GM18867 (cell line): Measurements from ENCODE around the gene RAB7A.
"Not testable (repeated sequence)": the region's sequence is repeated elsewhere in the genome, so short reads cannot be mapped to it uniquely, and the experiment has no call there.

Experiments used
- ATAC-seq: cut with Tn5 transposase; IDR thresholded peaks from one replicate; pipeline ENCODE4 v1.9.1; 2021; ENCODE audit warnings: mild to moderate bottlenecking, moderate library complexity; ENCODE audit not compliant: unreplicated experiment

RAB7A gene

DNA sequence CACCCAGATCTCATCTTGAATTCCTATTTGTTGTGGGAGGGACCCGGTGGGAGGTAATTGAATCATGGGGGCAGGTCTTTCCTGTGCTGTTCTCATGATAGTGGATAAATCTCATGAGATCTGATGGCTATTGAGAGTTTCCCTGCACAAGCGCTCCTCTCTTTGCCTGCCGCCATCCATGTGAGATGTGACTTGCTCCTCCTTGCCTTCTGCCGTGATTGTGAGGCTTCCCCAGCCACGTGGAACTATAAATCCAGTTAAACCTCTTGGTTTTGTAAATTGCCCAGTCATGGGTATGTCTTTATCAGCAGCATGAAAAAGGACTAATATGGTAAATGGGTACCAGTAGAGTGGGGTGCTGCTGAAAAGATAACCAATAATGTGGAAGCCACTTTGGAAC lies 23.6 kb downstream of the RAB7A start:
- not testable (repeated sequence) for ATAC-seq

DNA sequence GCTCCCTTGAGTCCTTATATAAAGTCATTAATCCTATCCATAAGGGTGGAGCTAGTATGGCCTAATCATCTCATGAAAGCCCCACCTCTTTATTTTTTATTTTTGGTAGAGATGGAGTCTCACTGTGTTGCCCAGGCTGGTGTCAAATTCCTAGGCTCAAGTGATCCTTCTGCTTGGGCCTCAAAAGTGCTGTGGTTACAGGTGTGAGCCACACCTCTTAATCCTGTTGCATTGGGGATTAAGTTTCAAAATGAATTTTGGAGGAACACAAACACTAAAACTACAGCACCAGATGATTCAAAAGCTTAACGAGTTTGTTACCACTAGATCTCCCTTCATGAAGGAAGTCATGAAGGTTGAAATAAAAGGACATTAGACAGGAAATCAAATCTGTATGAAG lies 27.7 kb downstream of the RAB7A start:
- no peak for ATAC-seq

DNA sequence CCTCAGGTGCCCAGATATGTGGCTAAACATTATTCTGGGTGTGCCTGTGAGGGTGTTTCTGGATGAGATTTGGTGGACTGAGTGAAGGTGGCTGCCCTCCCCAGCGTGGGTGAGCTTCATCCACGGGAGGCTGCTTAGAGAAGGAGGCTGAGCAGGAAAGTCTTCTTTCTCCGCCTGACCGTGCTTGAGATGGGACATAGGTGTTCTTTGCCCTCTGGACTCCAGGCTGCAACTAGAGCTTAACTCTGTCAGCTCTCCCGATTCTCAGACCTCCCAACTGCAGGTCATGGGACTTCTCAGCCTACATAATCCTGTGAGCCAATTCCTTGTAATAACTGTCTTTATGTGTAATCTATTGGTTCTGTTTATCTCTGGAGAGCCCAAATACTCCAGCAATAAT lies 34.1 kb downstream of the RAB7A start:
- ATAC-seq, result no peak

DNA sequence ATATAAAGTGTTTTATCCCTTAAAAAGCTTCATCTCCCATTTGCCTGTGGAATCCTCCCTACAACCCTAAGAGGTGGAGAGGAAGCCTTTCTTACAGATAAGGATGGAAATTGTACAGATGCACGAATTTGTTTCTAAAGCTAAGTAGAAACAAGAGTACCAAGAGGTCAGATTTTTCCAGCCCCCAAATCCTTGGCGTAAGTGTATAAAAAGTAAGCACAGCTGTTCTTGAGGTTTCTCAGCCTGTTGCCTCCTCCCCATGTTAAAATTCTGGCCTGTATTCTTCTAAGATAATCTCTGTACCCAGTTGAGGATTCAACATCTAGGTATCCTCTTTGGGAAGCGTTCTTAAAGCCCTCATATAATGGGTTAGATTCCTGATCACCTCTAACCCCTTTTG lies 34.9 kb downstream of the RAB7A start:
- no peak for ATAC-seq

DNA sequence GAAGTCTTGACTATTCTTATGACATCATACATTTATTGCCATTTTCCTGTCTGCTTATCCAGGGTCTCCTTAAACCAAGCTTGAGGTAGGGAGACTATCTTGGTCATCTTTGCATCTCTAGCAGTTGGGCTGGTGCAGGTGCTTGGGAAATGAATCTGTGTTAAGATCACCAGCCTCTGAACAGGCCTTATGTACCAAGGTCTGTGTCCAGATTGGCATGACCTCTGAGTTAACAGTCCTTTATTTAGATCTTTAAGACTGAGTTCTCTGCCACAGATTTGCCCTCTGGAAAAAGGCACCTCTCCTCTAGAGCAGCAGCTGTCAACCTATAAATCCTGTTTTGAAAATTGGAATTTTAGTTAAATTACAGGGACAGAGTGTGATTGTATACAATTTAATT lies 35.4 kb downstream of the RAB7A start:
- ATAC-seq, result no peak

DNA sequence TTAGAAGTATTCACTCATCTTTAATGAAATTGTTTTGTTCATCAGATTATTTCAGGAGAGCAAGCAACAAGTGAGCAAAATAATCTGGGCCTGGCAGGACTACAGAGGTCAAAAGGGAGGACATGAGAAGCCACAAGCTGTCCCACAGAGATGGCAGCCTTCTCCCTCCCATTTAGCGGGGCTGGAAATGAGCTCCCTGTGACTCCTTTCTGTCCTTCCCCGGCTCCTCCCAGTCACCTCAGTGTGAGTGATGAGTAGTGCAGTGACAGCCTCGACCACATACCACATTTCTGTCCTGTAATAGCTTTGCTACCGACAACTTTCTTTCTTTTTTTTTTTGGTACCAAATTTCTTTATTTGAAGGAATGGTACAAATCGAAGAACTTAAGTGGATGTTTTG lies 38.0 kb downstream of the RAB7A start:
- no peak for ATAC-seq

DNA sequence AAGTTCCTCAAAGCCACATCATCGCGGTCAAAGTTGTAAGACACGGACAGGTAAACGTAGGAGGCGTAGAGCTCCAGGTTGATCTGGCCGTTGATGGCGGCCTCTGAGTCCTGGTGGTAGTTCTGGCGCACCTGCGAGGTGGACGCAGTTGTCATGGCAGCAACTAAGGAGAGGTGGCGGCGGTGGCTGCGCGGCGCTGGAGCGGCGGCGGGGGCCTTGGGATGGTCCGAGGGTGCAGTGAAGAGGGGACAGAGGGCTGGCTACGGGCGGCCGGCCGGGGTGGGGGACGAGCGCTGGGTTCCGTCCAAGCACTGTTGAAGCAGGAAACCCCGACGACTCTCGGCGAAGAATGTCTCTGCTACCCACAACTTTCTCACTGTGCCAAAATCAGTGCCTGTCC lies 38.9 kb downstream of the RAB7A start:
- ATAC-seq, result no peak

DNA sequence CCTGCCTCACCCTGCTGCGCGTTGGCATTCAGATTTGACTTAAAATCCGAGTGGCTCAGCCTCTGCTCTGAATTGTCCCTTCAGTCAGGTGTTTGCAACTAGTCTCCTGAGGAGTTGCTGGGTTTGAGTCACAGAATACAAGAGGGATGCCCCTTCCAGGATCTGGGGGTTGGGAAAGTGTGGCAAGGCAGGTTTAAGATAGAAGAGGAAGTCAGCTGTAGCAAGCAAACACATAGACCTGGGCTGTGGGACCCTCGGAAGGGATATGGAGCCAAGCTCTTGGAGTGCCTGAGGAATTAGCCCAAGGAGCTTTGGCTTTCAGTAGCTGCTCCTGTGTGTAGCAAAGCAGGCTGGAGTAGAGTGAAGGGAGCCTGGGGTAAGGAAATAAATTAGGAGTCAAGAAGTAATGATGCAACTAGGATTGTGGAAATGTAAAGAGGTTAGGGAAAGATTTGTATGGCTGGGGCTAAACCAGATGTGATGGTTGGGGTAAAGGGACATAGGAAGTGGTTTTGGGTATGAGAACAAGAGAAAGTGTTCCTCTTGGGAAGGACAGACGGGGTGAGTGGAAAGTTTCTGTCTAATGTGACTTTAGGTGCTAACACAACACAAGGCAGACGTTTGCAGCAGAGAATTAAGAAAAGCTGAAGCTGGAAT lies 41.2 kb downstream of the RAB7A start:
- ATAC-seq, result no peak

DNA sequence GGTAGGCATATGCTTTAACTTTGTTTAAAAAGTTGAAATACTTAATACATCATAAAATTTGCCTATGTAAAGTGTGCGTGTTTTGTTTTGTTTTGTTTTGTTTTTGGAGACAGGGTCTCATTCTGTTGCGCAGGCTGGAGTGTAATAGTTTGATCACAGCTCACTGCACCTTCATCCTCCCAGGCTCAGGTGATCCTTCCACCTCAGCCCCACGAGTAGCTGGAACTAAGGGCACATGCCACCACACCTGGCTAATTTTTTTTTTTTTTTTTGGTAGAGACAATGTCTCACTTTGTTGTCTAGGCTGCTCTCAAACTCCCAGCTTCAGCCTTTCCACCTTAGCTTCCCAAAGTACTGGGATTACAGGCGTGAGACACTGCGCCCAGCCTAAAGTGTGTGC lies 42.5 kb downstream of the RAB7A start:
- ATAC-seq, result no peak

DNA sequence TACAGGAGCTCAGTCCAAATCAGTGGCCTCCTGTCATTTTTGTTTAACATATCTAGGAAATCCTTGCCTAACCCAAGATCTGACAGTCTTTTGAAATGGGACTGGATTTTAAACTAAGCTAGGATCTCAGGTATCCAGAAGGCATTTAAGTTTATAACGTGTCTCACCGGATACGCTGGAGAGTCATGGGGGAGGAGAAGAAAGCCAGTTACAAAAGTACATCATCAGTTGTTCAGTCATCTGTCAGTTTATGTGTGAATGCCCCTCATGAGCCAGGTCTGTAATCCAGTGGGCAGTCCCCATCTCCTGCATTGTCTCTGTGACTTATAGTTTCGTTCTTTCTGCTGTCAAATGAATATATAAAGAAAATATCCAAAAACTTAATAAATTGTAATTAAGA lies 44.4 kb downstream of the RAB7A start:
- no peak for ATAC-seq

DNA sequence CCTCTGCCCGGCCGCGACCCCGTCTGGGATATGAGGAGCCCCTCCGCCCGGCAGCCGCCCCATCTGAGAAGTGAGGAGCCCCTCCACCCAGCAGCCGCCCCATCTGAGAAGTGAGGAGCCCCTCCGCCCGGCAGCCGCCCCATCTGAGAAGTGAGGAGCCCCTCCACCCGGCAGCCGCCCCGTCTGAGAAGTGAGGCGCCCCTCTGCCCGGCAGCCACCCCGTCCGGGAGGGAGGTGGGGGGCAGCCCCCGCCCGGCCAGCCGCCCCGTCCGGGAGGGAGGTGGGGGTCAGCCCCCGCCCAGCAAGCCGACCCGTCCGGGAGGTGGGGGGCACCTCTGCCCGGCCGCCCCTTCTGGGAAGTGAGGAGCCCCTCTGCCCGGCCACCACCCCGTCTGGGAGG lies 47.2 kb downstream of the RAB7A start:
- ATAC-seq, result not testable (repeated sequence)

DNA sequence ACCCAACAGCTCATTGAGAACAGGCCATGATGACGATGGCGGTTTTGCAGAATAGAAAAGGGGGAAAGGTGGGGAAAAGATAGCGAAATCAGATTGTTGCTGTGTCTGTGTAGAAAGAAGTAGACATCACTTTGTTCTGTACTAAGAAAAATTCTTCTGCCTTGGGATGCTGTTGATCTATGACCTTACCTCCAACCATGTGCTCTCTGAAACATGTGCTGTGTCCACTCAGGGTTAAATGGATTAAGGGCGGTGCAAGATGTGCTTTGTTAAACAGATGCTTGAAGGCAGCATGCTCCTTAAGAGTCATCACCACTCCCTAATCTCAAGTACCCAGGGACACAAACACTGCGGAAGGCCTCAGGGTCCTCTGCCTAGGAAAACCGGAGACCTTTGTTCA lies 47.6 kb downstream of the RAB7A start:
- ATAC-seq, result not testable (repeated sequence)

DNA sequence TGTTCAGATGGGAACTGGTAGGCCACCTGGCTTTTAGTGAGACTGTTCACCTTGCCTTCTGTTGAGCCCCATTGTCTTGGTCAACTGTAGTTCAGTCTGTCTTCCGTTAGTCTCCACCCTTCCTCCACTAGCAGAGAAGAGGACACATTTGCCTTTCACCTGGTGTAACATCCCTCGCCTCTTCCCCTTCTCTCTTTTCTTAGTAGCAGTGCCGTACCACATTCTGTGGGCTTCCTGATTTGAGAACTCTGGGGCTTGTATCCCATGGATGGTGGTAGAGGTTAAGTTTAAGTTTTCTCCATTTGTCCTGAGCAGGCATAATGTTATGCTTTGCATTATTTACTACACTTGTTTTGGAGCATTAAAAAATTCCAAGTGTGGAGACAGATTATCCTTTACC lies 49.3 kb downstream of the RAB7A start:
- no peak for ATAC-seq

DNA sequence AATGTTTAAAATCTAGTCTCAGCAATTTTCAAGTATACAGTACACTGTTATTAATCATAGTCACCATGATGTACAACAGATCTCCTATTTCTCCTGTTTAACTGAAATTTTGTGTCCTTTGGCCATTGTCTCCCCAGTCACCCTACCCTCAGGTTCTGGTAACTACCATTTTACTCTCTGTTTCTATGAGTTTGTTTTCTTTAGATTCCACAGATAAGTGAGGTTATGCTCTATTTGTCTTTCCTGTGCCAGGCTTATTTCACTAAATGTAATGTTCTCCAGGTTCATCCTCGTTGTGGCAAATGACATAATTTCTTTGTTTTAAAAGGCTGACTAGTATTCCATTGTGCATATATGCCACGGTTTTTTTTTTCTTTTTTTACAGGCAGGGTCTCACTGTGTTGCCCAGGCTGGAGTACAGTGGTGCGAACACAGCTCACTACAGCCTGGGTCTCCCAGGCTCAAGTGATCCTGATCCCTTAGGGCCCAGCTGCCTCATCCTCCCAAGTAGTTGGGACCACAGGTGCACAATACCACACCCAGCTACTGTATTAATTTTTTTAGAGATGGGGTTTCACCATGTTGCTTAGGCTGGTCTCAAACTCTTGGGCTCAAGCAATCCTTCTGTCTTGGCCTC lies 50.0 kb downstream of the RAB7A start:
- ATAC-seq, result no peak

DNA sequence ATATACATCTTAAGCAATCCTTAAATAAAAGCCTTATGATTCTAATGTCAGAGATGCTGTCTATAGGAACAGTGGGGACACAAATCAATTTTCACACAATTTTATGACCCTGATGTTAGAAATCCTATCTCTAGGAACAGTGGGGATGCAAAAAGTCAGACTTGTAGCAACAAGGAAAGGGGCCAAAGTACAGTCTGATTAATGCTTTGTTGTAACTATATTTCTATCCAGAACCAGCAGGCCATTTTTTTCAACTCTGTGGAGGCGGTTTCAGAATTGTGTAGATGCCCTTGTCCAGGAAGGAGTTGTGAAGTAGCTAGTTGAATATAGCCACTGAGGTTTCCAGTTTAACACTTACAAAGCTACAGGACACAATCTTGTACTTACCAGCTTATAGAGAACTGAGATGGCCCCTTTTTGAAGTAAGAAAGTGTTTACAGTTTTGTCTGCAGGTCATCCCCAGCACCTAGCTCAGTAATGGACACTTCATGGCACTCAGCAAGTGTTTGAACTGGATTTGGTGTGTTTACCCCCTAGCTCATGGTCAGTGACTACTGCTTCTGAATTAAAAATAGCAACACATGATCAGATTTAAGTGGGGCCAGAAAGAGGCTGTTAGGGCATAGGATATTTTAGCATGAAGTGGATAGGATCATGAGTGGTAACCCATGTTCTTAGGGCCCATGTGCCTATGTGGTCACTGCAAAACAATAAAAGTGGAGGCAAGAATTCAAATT lies 54.3 kb downstream of the RAB7A start:
- no peak for ATAC-seq

DNA sequence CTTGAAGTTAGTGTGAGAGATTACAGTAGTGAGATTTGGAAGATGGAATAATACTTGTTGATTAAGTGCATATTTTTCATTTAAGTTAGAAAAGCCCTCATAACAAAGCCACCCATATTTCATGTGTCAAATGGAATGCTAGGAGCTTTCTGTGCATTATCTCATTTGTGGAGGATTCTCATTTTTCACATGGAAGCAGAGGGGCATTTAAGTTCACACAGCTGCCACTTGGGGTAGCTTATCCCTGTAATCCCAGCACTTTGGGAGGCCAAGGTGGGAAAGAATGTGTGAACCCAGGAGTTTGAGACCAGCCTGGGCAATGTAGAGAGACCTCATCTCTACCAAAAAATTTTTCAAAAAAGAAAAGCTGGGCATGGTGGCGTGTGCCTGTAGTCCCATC lies 55.2 kb downstream of the RAB7A start:
- ATAC-seq, result no peak

DNA sequence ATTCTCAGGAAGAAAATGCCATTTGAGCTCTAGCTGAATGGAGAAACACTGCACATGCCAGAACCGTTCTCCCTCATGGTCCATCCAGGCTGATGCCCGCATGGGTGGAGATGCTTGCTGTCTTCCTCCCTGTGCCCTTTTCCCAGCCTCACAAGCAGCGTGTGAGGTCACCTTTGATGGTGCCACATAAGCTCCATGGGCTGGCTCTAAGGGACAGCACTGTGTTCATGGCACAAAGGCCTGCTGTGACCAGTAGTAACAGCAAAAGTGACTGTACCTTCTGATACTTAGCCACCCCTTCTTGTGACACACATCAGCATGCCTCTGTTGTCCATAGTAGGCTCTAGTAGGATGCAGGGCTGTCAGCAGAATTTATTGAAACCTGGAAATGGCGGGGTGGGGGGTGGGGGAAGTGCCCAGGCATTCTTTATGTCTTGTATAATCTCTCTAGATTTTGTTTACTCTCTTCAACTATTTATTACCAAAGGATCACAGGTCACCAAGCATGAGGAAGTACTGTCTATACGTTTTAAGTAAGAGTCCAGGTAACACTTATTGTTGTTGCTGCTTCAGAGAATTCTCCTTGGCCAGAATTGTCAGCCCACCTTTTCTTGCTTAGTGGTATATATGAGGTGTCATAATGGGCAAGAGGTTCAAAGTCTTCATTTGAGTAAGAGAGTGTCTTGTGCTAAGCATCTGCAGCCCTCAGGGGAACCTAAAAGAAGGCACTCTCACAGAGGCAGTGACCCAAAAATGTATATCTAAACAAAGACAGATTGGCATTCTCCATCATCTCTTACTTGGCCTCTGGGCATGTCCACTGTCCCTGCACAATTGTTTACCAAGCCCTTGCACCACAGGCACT lies 56.5 kb downstream of the RAB7A start:
- no peak for ATAC-seq

DNA sequence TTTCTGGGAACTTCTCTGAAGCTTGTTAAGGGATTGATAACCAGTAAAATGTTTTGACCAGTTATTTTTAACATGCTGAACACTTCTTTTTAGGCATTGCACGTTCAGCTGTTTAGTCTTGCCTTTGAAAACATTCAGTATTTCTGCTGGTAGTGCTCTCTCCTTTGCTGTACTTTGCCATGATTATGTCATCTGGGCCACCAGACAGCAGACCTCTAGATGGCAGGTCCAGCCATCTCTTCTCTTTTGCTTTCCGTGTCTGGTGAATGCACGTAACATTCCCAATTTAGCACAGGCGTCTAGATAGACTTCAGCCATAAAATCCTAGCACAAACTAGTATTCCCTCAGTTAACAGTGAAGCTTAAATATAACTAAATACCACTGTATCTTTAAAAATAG lies 57.8 kb downstream of the RAB7A start:
- no peak for ATAC-seq

DNA sequence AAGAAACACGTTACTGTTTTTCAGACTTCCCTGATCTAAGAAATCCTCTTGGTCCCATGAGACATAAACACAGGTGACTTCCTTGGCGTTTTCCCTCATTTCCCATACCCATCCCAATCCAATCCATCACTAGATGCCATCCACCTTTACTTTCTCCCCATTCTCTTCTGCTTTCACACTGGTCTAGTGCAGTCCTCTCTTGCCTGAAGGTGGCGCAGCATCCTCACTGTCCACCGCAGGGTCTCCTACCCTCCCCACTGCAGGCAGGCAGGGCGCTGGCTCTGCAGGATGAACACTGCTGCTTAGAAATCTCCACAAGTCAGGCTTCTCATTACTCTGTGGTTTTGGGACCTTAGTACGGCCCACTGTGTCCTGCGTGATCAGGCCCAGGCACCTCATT lies 58.2 kb downstream of the RAB7A start:
- no peak for ATAC-seq

DNA sequence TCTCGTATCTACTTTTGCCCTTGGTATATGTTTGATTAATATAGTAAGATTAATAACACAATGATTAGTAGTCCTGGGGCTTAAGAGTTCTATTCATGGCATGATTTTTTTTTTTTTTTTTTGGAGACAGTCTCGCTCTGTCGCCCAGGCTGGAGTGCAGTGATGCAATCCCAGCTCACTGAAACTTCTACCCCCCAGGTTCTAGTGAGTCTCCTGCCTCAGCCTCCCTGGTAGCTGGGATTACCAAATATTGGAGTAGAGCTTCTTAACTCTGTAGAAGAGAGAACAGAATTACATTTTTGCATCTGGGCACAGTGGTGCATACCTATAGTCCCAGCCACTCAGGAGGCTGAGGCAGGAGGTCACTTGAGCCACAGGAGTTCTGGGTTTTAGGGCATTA lies 58.9 kb downstream of the RAB7A start:
- ATAC-seq, result no peak

DNA sequence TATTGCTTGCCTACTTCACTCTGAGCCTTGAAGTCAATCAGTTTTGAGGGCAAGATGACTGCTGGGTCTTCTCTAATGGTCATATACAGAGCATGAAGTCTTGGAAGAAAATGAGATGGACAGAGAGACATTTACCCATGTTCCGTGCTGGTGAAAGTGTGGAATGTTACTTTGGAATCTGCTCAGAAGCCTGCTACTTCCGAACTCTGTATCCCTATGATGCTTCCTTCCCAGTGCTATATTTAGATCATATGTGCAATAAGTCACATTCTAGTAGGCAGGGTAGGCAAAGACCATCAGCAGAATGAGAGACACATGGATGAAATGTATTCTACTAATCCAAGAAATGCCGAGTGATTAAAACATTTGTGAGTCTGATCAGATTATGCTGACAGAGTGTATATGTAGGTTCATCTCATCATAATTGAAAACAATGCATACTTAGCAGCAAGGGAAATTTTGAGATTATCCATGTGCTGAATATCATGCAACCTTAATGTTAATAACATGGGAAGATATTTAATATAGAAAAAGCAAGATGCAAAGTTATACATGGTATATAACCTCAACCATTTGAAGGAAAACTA lies 60.5 kb downstream of the RAB7A start:
- ATAC-seq, result no peak
